ENCODE data around the gene PSMA8.

DNA sequence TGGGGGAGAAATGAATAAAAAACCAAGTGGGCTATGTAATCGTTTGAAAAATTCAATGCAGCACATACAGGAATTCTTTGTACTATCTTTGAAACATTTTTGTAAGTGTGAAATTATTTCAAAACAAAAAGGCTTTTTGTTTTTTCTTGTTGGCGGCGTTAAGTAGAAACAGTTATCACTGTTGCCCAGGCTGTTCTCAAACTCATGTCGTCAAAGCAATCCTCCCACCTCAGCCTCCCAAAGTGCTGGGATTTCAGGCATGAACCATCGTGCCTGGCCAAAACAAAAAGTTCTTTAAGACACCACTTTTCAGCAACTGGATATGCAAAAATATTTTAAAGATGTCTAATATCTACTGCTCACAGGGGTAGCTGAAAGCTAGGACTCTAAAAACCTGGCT, 48.6 kb upstream of the PSMA8 start:
- TF ChIP-seq CTCF (conservative IDR thresholded peaks at IDR 0.05) (no peak), EZH2 (IDR thresholded peaks at IDR 0.05; ENCODE audit: low read depth) (no peak)
